Panc1 (cell line): ENCODE data around the gene SH2D2A. TPM values are rescaled to one million over a fixed set of nuclear protein-coding genes. Genes with fewer than 3 reads are reported as not detected.

Experiments used
- ATAC-seq: fragments of 200-7000 bp; cut with Tn5 transposase; 2 replicates; pipeline ENCODE4 v1.9.1; 2020; ENCODE audit warnings: mild to moderate bottlenecking, moderate library complexity
- BruUV-seq: library from RNA; stranded (reverse); fragments of 400-500 nt; replicated peaks from 2 replicates; lab custom pipeline; 2021; lab: Mats Ljungman, UMichigan
- CTCF ChIA-PET: fragments of 300-600 bp; sonication (Branson Sonifier 250); formaldehyde crosslinking; loops from one replicate; lab custom pipeline; 2022; ENCODE audit warnings: antibody characterized with exemption; lab: Charles Lee
- POLR2A ChIA-PET: fragments of 300-600 bp; sonication (Branson Sonifier 250); formaldehyde crosslinking; loops from one replicate; lab custom pipeline; 2022; ENCODE audit warnings: antibody characterized with exemption; lab: Charles Lee
- DNase-seq: peaks from one replicate; pipeline ENCODE4 v3.0.0-alpha.2; 2010; ENCODE audit warnings: low read depth, low spot score
- H3K27ac ChIP-seq: 2 replicates; pipeline ENCODE4 v1.5.1; 2011; ENCODE audit warnings: mild to moderate bottlenecking, low read length, inconsistent platforms
- H3K27me3 ChIP-seq: fragments of 200-500 bp; sonication (Bioruptor generic); 2 replicates; pipeline ENCODE4 v1.6.0; 2014; ENCODE audit warnings: low read length, inconsistent platforms; ENCODE audit not compliant: control insufficient read depth, insufficient read depth
- H3K36me3 ChIP-seq: fragments of 200-500 bp; sonication (Bioruptor generic); 2 replicates; pipeline ENCODE4 v1.5.1; 2014; ENCODE audit warnings: inconsistent platforms, mild to moderate bottlenecking, low read length, moderate library complexity; ENCODE audit not compliant: control insufficient read depth, insufficient read depth
- H3K4me1 ChIP-seq: 2 replicates; pipeline ENCODE4 v1.5.1; 2011; ENCODE audit warnings: inconsistent platforms, mild to moderate bottlenecking, low read length, moderate library complexity; ENCODE audit not compliant: control insufficient read depth, insufficient read depth
- H3K4me3 ChIP-seq, 2 experiments: 2 replicates each; pipeline ENCODE4 v1.5.1; 2011 to 2012; ENCODE audit warnings: low read depth in 2 of 2, low read length in 2 of 2, mild to moderate bottlenecking in 2 of 2, inconsistent platforms in 1 of 2, moderate library complexity in 1 of 2
- H3K9me3 ChIP-seq: fragments of 200-500 bp; sonication (Bioruptor generic); 2 replicates; pipeline ENCODE4 v1.5.1; 2014; ENCODE audit warnings: low read depth, mild to moderate bottlenecking, inconsistent platforms, low read length, moderate library complexity; ENCODE audit not compliant: control insufficient read depth, insufficient read depth
- CTCF ChIP-seq: fragments of 450-650 bp; IDR thresholded peaks from 2 replicates; pipeline ENCODE4 v1.5.1; 2017; ENCODE audit warnings: mild to moderate bottlenecking
- POLR2AphosphoS5 ChIP-seq: IDR thresholded peaks from 2 replicates; pipeline ENCODE4 v1.6.1; 2012; ENCODE audit warnings: mild to moderate bottlenecking, low read depth, low read length, moderate library complexity
- SIN3A ChIP-seq: IDR thresholded peaks from 2 replicates; pipeline ENCODE4 v1.6.1; 2012; ENCODE audit warnings: low read depth, mild to moderate bottlenecking, low read length, moderate library complexity, borderline replicate concordance; ENCODE audit not compliant: insufficient read depth
- TCF7L2 ChIP-seq: IDR thresholded peaks from 2 replicates; pipeline ENCODE4 v1.6.1; 2011; ENCODE audit warnings: mild to moderate bottlenecking, low read depth, low read length, inconsistent platforms
- in situ Hi-C: cut with HindIII; loops from 2 replicates; pipeline ENCODE4 v1.10.0; 2016; ENCODE audit warnings: low sequenced_read_pairs, low pct_unique_long_range_greater_than_20kb
- intact Hi-C: fragments of 100-400 bp; cut with micrococcal nuclease; formaldehyde crosslinking; loops from one replicate; pipeline ENCODE4 v1.10.0; 2022; ENCODE audit not compliant: unreplicated experiment
- total RNA-seq: library from RNA; stranded (reverse); gene quantifications from one replicate; pipeline ENCODE4 v1.2.1, GENCODE V29; 2021; ENCODE audit not compliant: unreplicated experiment
- TF ChIP-seq, protein P1 (sequence below), 2 experiments: IDR thresholded peaks; 2 replicates each; pipeline ENCODE4 v1.6.1; 2011 to 2012; ENCODE audit warnings: low read depth in 2 of 2, control low read depth in 1 of 2, low read length in 1 of 2, mild to moderate bottlenecking in 1 of 2, moderate library complexity in 1 of 2; ENCODE audit not compliant: insufficient read depth in 1 of 2

SH2D2A gene
- total RNA-seq, 1 experiment from 2014 or later, result 0.69 TPM

DNA sequence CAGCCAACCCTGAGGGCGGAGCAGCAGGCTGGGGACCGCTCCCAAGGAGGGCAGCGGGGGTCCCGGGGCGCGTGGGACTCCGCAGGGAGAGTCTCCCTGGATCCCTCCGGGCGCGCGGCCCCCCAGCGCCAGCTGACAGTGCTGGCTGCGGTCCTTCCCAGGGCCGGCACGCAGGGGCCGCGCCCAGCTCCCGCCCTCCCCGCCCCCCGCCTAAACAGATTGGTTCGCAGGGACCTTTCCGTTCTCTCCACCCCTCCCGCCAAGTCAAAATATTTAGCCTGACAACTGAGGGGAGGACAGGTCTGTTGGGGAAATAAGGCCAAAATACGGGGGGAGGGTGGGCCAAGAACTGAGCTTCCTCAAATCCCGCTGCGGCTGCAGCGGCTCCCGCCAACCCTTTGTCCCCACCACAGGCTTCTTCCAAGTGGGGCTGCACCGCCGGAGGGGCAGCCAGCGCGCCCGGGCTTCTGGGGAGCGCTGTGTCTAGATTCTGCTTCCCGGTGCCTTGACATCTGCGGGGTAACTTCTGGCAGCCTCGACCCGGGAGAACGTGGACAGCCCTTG is 42.4 kb upstream of the SH2D2A start, which contains the start of gene INSRR:
Gene INSRR (minus strand): TSS at position 159 of the 564 bp plus-strand sequence. CDS start 496 bp downstream, outside the sequence.
- POLR2A ChIA-PET, result interaction anchor here (1.0 to 1.1 kb wide), 2 partner anchors 54 to 131 kb away, joined by 3 to 6 read pairs; partner anchors contain the start of genes ISG20L2 and METTL25B
- ATAC-seq, result peak; percentile 12
- Histone ChIP-seq H3K9me3 (no peaks in the 10 kb centered on the region), H3K4me3 (peak within 1 kb of the TSS; percentile 39 to 65), H3K4me1 (peaks cover 13% of the 10 kb centered on the region), H3K36me3 (no peaks in the 10 kb centered on the region), H3K27ac (no peak within 1 kb of the TSS), H3K27me3 (no peaks in the 10 kb centered on the region; the same call in 1 of the 2 replicates)
- intact Hi-C loops, result loop anchor here (2.0 to 10.0 kb wide), 2 partner anchors 66 to 132 kb away; partner anchors contain the start of gene LRRC71
- no peak for DNase-seq
- in situ Hi-C loops, result no loop called here
- CTCF ChIA-PET, result interaction anchor here (0.7 to 3.0 kb wide), 10 partner anchors 21 to 169 kb away, joined by 3 to 39 read pairs (median 7); partner anchors contain the start of genes ISG20L2, METTL25B and MRPL24
- BruUV-seq, result no TSS peak
- TF ChIP-seq, protein P1, sequence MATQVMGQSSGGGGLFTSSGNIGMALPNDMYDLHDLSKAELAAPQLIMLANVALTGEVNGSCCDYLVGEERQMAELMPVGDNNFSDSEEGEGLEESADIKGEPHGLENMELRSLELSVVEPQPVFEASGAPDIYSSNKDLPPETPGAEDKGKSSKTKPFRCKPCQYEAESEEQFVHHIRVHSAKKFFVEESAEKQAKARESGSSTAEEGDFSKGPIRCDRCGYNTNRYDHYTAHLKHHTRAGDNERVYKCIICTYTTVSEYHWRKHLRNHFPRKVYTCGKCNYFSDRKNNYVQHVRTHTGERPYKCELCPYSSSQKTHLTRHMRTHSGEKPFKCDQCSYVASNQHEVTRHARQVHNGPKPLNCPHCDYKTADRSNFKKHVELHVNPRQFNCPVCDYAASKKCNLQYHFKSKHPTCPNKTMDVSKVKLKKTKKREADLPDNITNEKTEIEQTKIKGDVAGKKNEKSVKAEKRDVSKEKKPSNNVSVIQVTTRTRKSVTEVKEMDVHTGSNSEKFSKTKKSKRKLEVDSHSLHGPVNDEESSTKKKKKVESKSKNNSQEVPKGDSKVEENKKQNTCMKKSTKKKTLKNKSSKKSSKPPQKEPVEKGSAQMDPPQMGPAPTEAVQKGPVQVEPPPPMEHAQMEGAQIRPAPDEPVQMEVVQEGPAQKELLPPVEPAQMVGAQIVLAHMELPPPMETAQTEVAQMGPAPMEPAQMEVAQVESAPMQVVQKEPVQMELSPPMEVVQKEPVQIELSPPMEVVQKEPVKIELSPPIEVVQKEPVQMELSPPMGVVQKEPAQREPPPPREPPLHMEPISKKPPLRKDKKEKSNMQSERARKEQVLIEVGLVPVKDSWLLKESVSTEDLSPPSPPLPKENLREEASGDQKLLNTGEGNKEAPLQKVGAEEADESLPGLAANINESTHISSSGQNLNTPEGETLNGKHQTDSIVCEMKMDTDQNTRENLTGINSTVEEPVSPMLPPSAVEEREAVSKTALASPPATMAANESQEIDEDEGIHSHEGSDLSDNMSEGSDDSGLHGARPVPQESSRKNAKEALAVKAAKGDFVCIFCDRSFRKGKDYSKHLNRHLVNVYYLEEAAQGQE (IDR thresholded peaks at IDR 0.05; ENCODE audit: insufficient read depth in 1 of 2, low read depth in 2 of 2, low read length in 1 of 2), result no peak

DNA sequence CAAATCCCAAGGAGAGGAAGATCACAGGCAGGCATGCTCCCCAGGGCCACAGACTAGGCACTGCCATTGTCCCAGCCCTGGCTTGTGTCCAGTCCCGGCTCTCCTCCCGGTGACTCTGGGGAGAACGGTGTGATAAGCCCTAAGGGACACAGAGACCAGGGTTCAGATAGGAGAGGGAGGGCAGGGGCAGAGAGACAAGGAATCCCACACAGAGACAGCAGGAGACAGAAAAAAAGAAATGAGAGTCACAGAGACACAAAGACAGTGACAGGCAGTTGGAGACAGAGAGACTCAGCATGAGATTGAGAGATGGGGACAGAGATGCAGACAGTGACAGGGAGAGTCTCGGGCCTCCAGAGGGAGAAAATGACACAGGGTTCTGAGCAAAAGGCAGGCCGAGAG is 41.9 kb upstream of the SH2D2A start:
- no TSS peak for BruUV-seq
- DNase-seq (no peak), ATAC-seq (no peak; the same call in 1 of the 2 replicates)
- in situ Hi-C loops, result no loop called here
- Histone ChIP-seq H3K27me3 (no peaks in the 10 kb centered on the region; the same call in 1 of the 2 replicates), H3K9me3 (no peaks in the 10 kb centered on the region), H3K4me1 (peaks cover 13% of the 10 kb centered on the region), H3K36me3 (no peaks in the 10 kb centered on the region), H3K4me3 (peak overlapping the region; percentile 39 to 65), H3K27ac (no peak overlapping the region)
- intact Hi-C loops, result loop anchor here (2.0 to 10.0 kb wide), 2 partner anchors 66 to 132 kb away; partner anchors contain the start of gene LRRC71
- CTCF ChIA-PET, result interaction anchor here (0.6 to 2.3 kb wide), 6 partner anchors 19 to 170 kb away, joined by 3 to 39 read pairs (median 5); partner anchors contain the start of genes ISG20L2 and METTL25B
- POLR2A ChIA-PET, result interaction anchor here (0.5 to 1.1 kb wide), 2 partner anchors 30 to 53 kb away, joined by 4 to 6 read pairs; no protein-coding TSS in a partner anchor
- TF ChIP-seq, protein P1 (IDR thresholded peaks at IDR 0.05; ENCODE audit: insufficient read depth in 1 of 2, low read depth in 2 of 2, low read length in 1 of 2), result no peak
- TF ChIP-seq POLR2AphosphoS5, result no peak
- no peak for TF ChIP-seq SIN3A
- TF ChIP-seq CTCF, result no peak
- no peak for TF ChIP-seq TCF7L2
